ENCODE results near the gene ABCA1.

ABCA1 gene

DNA sequence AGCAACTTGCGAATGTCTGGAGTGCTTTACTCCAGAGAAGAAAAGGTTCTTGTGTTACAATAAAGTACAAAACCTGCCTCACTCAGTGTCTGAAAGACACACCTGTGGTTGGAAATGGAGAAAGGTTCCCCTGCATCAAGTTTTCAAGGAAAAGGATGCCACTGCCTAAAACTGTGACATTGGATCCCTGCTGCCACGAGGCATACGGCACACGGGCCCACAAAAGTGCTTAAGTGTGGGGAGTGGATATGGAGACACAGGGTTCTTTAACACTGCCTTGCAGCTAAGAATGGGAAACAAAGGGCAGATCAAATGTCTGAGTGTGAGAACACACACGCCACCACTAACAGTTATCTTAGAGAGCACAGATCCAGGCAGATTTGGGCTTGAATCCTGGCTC lies 89.0 kb downstream of the ABCA1 start:
- H3K18ac ChIP-seq (ENCODE audit: low read length) = no peak overlapping the region
- no peak overlapping the region for H4K8ac ChIP-seq (ENCODE audit: low read depth, low read length)
- no peak overlapping the region for H3K4me2 ChIP-seq (ENCODE audit: low read length)
- no peaks in the 10 kb centered on the region for H3K79me2 ChIP-seq (ENCODE audit: control insufficient read depth, insufficient read depth, low read length, poor library complexity)
- peaks cover 2 to 5% of the 10 kb centered on the region in 2 experiments for H3K36me3 ChIP-seq (ENCODE audit: control insufficient read depth in 1 of 2, insufficient read depth in 2 of 2, low read length in 2 of 2)
- no peak overlapping the region for H2BK120ac ChIP-seq (ENCODE audit: insufficient read depth, low read length, poor library complexity)
- no peak overlapping the region for H2BK5ac ChIP-seq (ENCODE audit: low read depth, low read length, poor library complexity)
- no peak overlapping the region for H3K14ac ChIP-seq (ENCODE audit: low read length)
- no peak for DNase-seq
- H3K4me3 ChIP-seq (ENCODE audit: low read depth, low read length) = no peak overlapping the region
- no peak overlapping the region for H3K9ac ChIP-seq (ENCODE audit: low read length)
- no CpG with 5 or more reads among the region's 5 CpGs for WGBS (ENCODE audit: extremely low coverage, insufficient coverage, insufficient read length)
- no peak overlapping the region for H3K23ac ChIP-seq (ENCODE audit: low read length)
- H3K79me1 ChIP-seq (ENCODE audit: low read length) = no peaks in the 10 kb centered on the region
- no peak overlapping the region for H4K12ac ChIP-seq (ENCODE audit: low read depth, low read length)
- H4K91ac ChIP-seq (ENCODE audit: low read depth, low read length) = no peak overlapping the region
- H3K27me3 ChIP-seq (ENCODE audit: insufficient read depth, low read length) = no peaks in the 10 kb centered on the region
- no peaks in the 10 kb centered on the region for H3K9me3 ChIP-seq (ENCODE audit: insufficient read depth, low read depth, low read length)
- peaks cover 0 to 2% of the 10 kb centered on the region in 2 experiments for H3K4me1 ChIP-seq (ENCODE audit: control insufficient read depth in 1 of 2, insufficient read depth in 2 of 2, low read length in 2 of 2)
- H2BK12ac ChIP-seq (ENCODE audit: low read length) = no peak overlapping the region
- no peak overlapping the region for H2AK5ac ChIP-seq (ENCODE audit: low read length)
- H2AFZ ChIP-seq (ENCODE audit: insufficient read depth, low read length, poor library complexity) = no peak overlapping the region
- H3K27ac ChIP-seq (ENCODE audit: low read depth, low read length) = no peak overlapping the region
- no peak overlapping the region for H3K4ac ChIP-seq (ENCODE audit: low read depth, low read length)

GRCh38 chr9:104836767-104837166 lies 91.2 kb downstream of the ABCA1 start:
- no peaks in the 10 kb centered on the region for H3K79me1 ChIP-seq (ENCODE audit: low read length)
- H3K36me3 ChIP-seq (ENCODE audit: control insufficient read depth in 1 of 2, insufficient read depth in 2 of 2, low read length in 2 of 2) = peaks cover 2 to 5% of the 10 kb centered on the region in 2 experiments
- H3K4me1 ChIP-seq (ENCODE audit: control insufficient read depth in 1 of 2, insufficient read depth in 2 of 2, low read length in 2 of 2) = peaks cover 0 to 2% of the 10 kb centered on the region in 2 experiments
- H2BK5ac ChIP-seq (ENCODE audit: low read depth, low read length, poor library complexity) = no peak overlapping the region
- no peak overlapping the region for H3K4me2 ChIP-seq (ENCODE audit: low read length)
- no peak overlapping the region for H2BK12ac ChIP-seq (ENCODE audit: low read length)
- no peak overlapping the region for H4K91ac ChIP-seq (ENCODE audit: low read depth, low read length)
- H2AK5ac ChIP-seq (ENCODE audit: low read length) = no peak overlapping the region
- no peak overlapping the region for H4K8ac ChIP-seq (ENCODE audit: low read depth, low read length)
- H2BK120ac ChIP-seq (ENCODE audit: insufficient read depth, low read length, poor library complexity) = no peak overlapping the region
- H3K79me2 ChIP-seq (ENCODE audit: control insufficient read depth, insufficient read depth, low read length, poor library complexity) = no peaks in the 10 kb centered on the region
- no peak overlapping the region for H3K14ac ChIP-seq (ENCODE audit: low read length)
- H3K27ac ChIP-seq (ENCODE audit: low read depth, low read length) = no peak overlapping the region
- no peaks in the 10 kb centered on the region for H3K27me3 ChIP-seq (ENCODE audit: insufficient read depth, low read length)
- no peak overlapping the region for H3K4me3 ChIP-seq (ENCODE audit: low read depth, low read length)
- no peak overlapping the region for H3K4ac ChIP-seq (ENCODE audit: low read depth, low read length)
- no CpG with 5 or more reads among the region's 4 CpGs for WGBS (ENCODE audit: extremely low coverage, insufficient coverage, insufficient read length)
- no peaks in the 10 kb centered on the region for H3K9me3 ChIP-seq (ENCODE audit: insufficient read depth, low read depth, low read length)
- H3K9ac ChIP-seq (ENCODE audit: low read length) = no peak overlapping the region
- H2AFZ ChIP-seq (ENCODE audit: insufficient read depth, low read length, poor library complexity) = no peak overlapping the region
- no peak overlapping the region for H3K18ac ChIP-seq (ENCODE audit: low read length)
- no peak overlapping the region for H4K12ac ChIP-seq (ENCODE audit: low read depth, low read length)
- no peak for DNase-seq
- no peak overlapping the region for H3K23ac ChIP-seq (ENCODE audit: low read length)

- Histone ChIP-seq H2AK5ac (ENCODE audit: low read length) (no peak overlapping the region), H3K27me3 (ENCODE audit: insufficient read depth, low read length) (no peaks in the 10 kb centered on the region), H3K9ac (ENCODE audit: low read length) (no peak overlapping the region), H3K23ac (ENCODE audit: low read length) (no peak overlapping the region), H3K79me2 (ENCODE audit: control insufficient read depth, insufficient read depth, low read length, poor library complexity) (no peaks in the 10 kb centered on the region), H4K12ac (ENCODE audit: low read depth, low read length) (no peak overlapping the region), H3K4me1 (ENCODE audit: control insufficient read depth in 1 of 2, insufficient read depth in 2 of 2, low read length in 2 of 2) (peaks cover 0 to 2% of the 10 kb centered on the region in 2 experiments), H3K4ac (ENCODE audit: low read depth, low read length) (no peak overlapping the region), H2BK12ac (ENCODE audit: low read length) (no peak overlapping the region), H3K36me3 (ENCODE audit: control insufficient read depth in 1 of 2, insufficient read depth in 2 of 2, low read length in 2 of 2) (peaks cover 2 to 8% of the 10 kb centered on the region in 2 experiments), H3K27ac (ENCODE audit: low read depth, low read length) (no peak overlapping the region), H3K4me3 (ENCODE audit: low read depth, low read length) (no peak overlapping the region), H2BK120ac (ENCODE audit: insufficient read depth, low read length, poor library complexity) (no peak overlapping the region), H4K91ac (ENCODE audit: low read depth, low read length) (no peak overlapping the region), H2BK5ac (ENCODE audit: low read depth, low read length, poor library complexity) (no peak overlapping the region), H3K79me1 (ENCODE audit: low read length) (no peaks in the 10 kb centered on the region), H4K8ac (ENCODE audit: low read depth, low read length) (no peak overlapping the region), H3K14ac (ENCODE audit: low read length) (no peak overlapping the region), H3K18ac (ENCODE audit: low read length) (no peak overlapping the region), H2AFZ (ENCODE audit: insufficient read depth, low read length, poor library complexity) (no peak overlapping the region), H3K9me3 (ENCODE audit: insufficient read depth, low read depth, low read length) (no peaks in the 10 kb centered on the region), H3K4me2 (ENCODE audit: low read length) (no peak overlapping the region)
- WGBS (ENCODE audit: extremely low coverage, insufficient coverage, insufficient read length) = no CpG with 5 or more reads among the region's 1 CpG
- no peak for DNase-seq
Measured at GRCh38 chr9:104836235-104836634, 91.7 kb downstream of the ABCA1 start.

DNA sequence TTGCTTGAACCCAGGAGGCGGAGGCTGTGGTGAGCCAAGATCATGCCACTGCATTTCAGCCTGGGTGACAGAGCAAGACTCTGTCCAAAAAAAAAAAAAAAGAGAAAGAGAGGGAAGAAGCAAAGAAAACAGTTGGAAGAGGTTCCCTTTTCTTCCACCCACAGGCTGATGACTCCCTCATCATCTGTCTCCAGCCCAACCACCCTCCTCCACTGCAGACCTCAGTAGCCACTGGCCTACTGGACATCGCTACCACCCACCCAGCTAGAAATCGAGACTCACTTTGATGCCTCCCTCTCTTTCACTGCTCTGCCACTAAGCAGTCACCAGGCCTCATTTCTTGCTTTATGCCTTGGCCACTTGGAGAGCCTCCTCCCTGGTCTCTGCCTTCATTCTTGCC lies 92.8 kb downstream of the ABCA1 start:
- Histone ChIP-seq H2AK5ac (ENCODE audit: low read length) (no peak overlapping the region), H3K27ac (ENCODE audit: low read depth, low read length) (no peak overlapping the region), H2BK12ac (ENCODE audit: low read length) (no peak overlapping the region), H3K4me3 (ENCODE audit: low read depth, low read length) (no peak overlapping the region), H3K79me2 (ENCODE audit: control insufficient read depth, insufficient read depth, low read length, poor library complexity) (no peaks in the 10 kb centered on the region), H3K9me3 (ENCODE audit: insufficient read depth, low read depth, low read length) (no peaks in the 10 kb centered on the region), H3K18ac (ENCODE audit: low read length) (no peak overlapping the region), H2BK120ac (ENCODE audit: insufficient read depth, low read length, poor library complexity) (no peak overlapping the region), H3K79me1 (ENCODE audit: low read length) (no peaks in the 10 kb centered on the region), H3K4ac (ENCODE audit: low read depth, low read length) (no peak overlapping the region), H3K4me2 (ENCODE audit: low read length) (no peak overlapping the region), H3K23ac (ENCODE audit: low read length) (no peak overlapping the region), H4K12ac (ENCODE audit: low read depth, low read length) (no peak overlapping the region), H3K14ac (ENCODE audit: low read length) (no peak overlapping the region), H3K36me3 (ENCODE audit: control insufficient read depth in 1 of 2, insufficient read depth in 2 of 2, low read length in 2 of 2) (peaks cover 4 to 8% of the 10 kb centered on the region in 2 experiments), H3K4me1 (ENCODE audit: control insufficient read depth in 1 of 2, insufficient read depth in 2 of 2, low read length in 2 of 2) (peaks cover 0 to 2% of the 10 kb centered on the region in 2 experiments), H4K8ac (ENCODE audit: low read depth, low read length) (no peak overlapping the region), H2AFZ (ENCODE audit: insufficient read depth, low read length, poor library complexity) (no peak overlapping the region), H3K27me3 (ENCODE audit: insufficient read depth, low read length) (no peaks in the 10 kb centered on the region), H3K9ac (ENCODE audit: low read length) (no peak overlapping the region), H4K91ac (ENCODE audit: low read depth, low read length) (no peak overlapping the region), H2BK5ac (ENCODE audit: low read depth, low read length, poor library complexity) (no peak overlapping the region)
- DNase-seq = peak in 1 of 2 donors; percentile 14
- no CpG with 5 or more reads among the region's 3 CpGs for WGBS (ENCODE audit: extremely low coverage, insufficient coverage, insufficient read length)

Measured in trophoblast cell (in vitro differentiated cells and primary cell).